Ectodermal cell (in vitro differentiated cells): ENCODE measurements around the gene NR2F6. TPM values are rescaled to one million over a fixed set of nuclear protein-coding genes. Genes with fewer than 3 reads are reported as not detected.
A peak's percentile ranks its signal among the peaks of the same experiment; 100 is the strongest.

Experiments
- H3K27ac ChIP-seq: 2 replicates; pipeline ENCODE4 v1.7.0; 2013; ENCODE audit warnings: mild to moderate bottlenecking, low read depth, low read length; ENCODE audit not compliant: insufficient read depth, poor library complexity, severe bottlenecking
- H3K27me3 ChIP-seq: 2 replicates; pipeline ENCODE4 v1.7.0; 2013; ENCODE audit warnings: mild to moderate bottlenecking, low read length; ENCODE audit not compliant: insufficient read depth, control insufficient read depth, poor library complexity, severe bottlenecking
- H3K36me3 ChIP-seq: one replicate; pipeline ENCODE4 v1.7.0; 2013; ENCODE audit warnings: low read length; ENCODE audit not compliant: control insufficient read depth, insufficient read depth
- H3K4me1 ChIP-seq: one replicate; pipeline ENCODE4 v1.7.0; 2013; ENCODE audit warnings: low read length; ENCODE audit not compliant: control insufficient read depth, insufficient read depth
- H3K4me3 ChIP-seq: 2 replicates; pipeline ENCODE4 v1.7.0; 2013; ENCODE audit warnings: low read depth, low read length, control low read depth; ENCODE audit not compliant: insufficient read depth
- H3K9me3 ChIP-seq: 2 replicates; pipeline ENCODE4 v1.7.0; 2013; ENCODE audit warnings: mild to moderate bottlenecking, low read length, moderate library complexity; ENCODE audit not compliant: control insufficient read depth
- WGBS, 2 experiments: methylation state at CpG; one replicate each; pipeline ENCODE4 v1.1.7; 2013; ENCODE audit warnings: missing lambda C conversion rate in 2 of 2; 5-methylcytosine and 5-hydroxymethylcytosine counted together
- polyA plus RNA-seq, 4 experiments: library from polyadenylated mRNA; stranded (reverse); fragments of 50-300 nt; gene quantifications; one replicate each; pipeline ENCODE4 v1.2.3, GENCODE V29; 2013

The NR2F6 gene
- 32.8 TPM for polyA plus RNA-seq (2013, experiment 1 of 4)
- 35.5 TPM for polyA plus RNA-seq (2013, experiment 2 of 4)
- 38.3 TPM for polyA plus RNA-seq (2013, experiment 3 of 4)
- polyA plus RNA-seq (2013, experiment 4 of 4), result 36.2 TPM

DNA sequence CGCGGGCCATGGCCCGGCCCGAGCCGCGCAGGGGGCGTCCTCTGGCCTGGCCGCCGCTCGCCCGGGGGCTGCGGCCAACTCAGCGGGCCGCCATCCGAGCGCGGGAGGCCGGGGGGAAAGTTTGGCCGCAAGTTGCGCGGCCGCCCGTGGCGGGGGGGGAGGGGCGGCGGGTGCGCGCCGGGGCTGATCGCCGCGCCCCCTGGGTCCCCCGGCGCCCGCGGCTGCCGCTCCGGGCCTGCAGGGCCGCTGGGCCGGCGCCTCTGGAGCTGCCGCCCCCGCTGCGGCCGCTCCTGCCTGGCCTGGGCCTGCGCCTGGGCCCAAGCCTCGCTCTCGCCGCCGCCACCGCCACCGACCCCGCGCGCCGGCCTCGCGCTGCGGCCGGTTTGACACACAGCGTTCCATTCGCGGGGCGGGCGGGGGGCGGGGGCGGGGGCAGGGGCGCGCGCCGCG is at the start of gene NR2F6:
NR2F6 (minus strand) TSS at position 385 of the 450 bp plus-strand sequence. CDS start 699 bp downstream, outside the sequence.
- 0% methylated on average over 72 of the region's 72 CpGs for WGBS, 2 experiments
- Histone ChIP-seq H3K4me3 (peak within 1 kb of the TSS; percentile 72), H3K27ac (peak within 1 kb of the TSS; percentile 89), H3K36me3 (no peaks in the 10 kb centered on the region), H3K9me3 (no peaks in the 10 kb centered on the region), H3K27me3 (no peaks in the 10 kb centered on the region), H3K4me1 (peaks cover 29% of the 10 kb centered on the region)

DNA sequence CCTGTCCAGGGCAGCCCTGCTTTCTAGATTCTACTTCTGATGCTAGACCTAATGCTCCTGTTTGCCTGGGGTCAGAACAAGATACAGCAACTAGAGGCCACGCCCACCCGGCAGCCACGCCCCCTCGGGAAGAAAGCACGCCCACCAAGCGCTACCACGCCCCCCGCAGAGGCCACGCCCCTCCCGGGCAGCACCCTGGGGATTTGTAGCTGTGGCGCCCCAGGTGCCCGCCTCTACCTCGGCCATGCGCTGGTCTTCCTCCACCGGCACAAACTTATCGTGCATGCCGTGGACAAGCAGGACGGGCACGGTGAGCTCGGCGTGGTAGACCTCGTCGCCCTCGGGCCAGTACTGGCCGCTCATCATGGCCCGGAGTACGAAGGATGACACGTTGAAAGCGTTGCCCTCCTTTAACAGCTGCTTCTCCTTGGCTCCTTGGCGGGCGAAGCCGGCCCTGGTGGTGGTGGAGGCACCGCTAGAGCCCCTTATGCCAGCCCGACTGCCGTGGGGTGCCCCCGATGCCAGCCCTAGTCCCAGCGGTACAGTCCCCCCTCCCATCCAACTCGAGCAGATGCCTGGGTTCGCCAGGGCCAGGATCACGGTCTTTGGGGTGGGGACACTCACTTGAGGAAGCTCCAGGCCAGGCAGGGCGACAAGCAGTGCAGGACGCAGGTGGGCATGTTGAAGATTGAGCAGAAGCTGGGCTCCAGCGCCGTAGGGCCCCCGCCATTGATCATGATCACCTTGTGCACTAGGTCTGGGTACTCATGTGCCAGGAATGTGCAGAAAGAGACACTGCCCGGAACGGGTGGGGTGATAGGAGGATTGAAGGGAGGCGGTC is 48.6 kb upstream of the NR2F6 start:
- Histone ChIP-seq H3K36me3 (peaks cover 19% of the 10 kb centered on the region), H3K27ac (no peak overlapping the region)
- 86 to 89% methylated on average over 48 of the region's 48 CpGs for WGBS, 2 experiments

DNA sequence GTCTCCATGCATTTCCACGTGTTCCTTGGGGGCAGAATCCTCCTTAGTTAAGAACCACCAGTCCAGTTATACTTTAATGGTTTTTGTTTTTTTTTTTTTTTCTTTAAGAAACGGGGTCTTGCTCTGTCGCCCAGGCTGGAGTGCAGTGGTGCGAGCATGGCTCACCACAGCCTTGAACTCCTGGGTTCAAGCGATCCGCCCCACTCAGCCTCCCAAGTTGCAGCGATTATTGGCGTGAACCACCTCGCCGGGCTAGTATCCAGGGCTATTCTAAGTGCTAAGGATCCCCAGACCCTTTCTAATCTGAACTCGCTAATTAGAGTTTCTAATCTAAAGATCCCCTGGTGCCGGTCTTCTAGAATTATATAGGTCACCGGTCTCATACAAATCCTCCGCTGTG is 47.9 kb upstream of the NR2F6 start:
- H3K9me3 ChIP-seq, result no peaks in the 10 kb centered on the region
- H3K4me1 ChIP-seq, result no peaks in the 10 kb centered on the region
- WGBS, 2 experiments, result 93 to 94% methylated on average over 14 of the region's 14 CpGs
- no peak overlapping the region for H3K4me3 ChIP-seq
- peaks cover 18% of the 10 kb centered on the region for H3K36me3 ChIP-seq
- no peaks in the 10 kb centered on the region for H3K27me3 ChIP-seq
- H3K27ac ChIP-seq, result no peak overlapping the region

More for the DNA sequence above, 48.6 kb upstream of the NR2F6 start:
- Histone ChIP-seq H3K9me3 (no peaks in the 10 kb centered on the region), H3K27me3 (no peaks in the 10 kb centered on the region), H3K4me1 (no peaks in the 10 kb centered on the region), H3K4me3 (no peak overlapping the region)

DNA sequence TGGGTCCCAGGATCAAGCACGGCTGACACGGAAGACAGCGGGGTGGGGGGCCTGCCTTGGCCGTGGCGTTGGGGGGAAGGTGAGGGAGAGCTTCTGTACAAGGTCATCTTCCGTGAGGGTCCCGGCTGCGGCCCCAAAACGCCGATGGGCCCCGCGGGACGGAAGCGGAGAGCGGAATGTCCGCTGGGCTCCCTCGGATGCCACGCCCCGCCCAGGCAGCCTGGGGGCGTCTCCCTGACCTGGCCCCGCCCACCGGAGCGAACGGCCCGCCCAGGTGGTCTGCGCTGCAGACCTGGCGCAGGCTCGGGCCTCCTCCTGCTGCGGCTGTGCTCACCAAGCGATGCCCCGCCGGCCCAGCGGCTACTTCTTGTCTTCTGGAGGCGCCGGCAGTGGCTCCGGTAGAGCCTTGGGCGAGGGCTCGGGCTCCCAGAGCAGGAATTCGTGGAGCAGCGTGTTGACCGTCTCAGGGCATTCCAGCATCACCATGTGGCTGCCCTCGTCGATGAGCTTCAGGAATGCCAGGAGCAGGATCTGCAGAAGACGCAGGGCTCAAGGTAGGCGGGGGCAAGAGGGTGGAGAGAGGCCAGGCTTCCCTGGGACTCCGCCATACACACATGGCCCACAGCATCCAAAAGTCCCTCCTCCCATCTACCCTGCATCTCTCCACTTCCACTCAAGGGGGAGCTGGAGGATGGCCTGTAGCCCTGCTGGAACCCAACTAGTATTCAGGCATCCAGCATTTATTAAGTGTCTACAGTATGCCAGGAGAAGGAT is 46.8 kb upstream of the NR2F6 start:
- Histone ChIP-seq H3K9me3 (no peaks in the 10 kb centered on the region), H3K4me3 (peak overlapping the region; percentile 41), H3K4me1 (no peaks in the 10 kb centered on the region), H3K27ac (peak overlapping the region; percentile 89), H3K27me3 (no peaks in the 10 kb centered on the region), H3K36me3 (peaks cover 11% of the 10 kb centered on the region)
- WGBS, 2 experiments, result 3% methylated on average over 46 of the region's 46 CpGs

DNA sequence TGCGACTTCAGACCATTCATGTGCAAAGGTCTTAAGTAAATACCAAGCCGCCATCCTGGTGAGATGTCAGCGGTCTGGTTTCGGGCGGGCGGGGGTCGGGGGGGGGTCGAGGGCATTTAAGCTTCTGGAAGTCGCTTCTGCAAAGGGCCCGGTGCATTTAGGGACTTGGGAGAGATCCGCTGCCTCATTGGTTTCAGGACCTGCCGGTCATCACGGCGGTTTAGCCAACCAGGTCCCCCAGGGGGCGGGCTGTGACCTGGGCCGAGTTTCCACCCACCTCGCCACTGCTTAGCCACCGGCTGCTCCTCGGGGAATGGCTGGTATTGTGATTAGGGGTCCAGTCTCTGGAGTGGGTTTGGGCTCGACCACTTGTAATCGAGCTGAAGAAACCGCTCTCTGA is 43.8 kb upstream of the NR2F6 start:
- Histone ChIP-seq H3K27ac (no peak overlapping the region), H3K4me3 (no peak overlapping the region), H3K4me1 (no peaks in the 10 kb centered on the region), H3K36me3 (peaks cover 6% of the 10 kb centered on the region), H3K27me3 (no peaks in the 10 kb centered on the region), H3K9me3 (no peaks in the 10 kb centered on the region)
- WGBS, 2 experiments, result 16 to 17% methylated on average over 22 of the region's 22 CpGs

DNA sequence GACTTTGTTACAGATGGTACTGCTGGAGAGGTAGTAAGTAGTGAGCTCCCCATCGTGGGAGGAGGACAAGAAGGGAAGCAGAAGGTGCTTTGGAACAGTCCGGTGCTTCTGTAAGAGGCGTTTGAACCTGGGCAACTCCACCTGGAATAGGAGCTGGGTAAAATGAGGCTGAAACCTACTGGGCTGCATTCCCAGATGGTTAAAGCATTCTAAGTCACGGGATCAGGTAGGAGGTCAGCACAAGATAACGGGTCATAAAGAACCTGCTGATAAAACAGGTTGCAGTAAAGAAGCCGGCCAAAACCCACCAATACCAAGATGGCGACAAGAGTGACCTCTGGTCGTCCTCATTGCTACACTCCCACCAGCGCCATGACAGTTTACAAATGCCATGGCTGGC is 41.0 kb upstream of the NR2F6 start:
- H3K4me3 ChIP-seq, result no peak overlapping the region
- no peaks in the 10 kb centered on the region for H3K4me1 ChIP-seq
- H3K27me3 ChIP-seq, result peaks cover 9% of the 10 kb centered on the region
- WGBS, 2 experiments, result 93 to 94% methylated on average over 9 of the region's 9 CpGs
- H3K9me3 ChIP-seq, result no peaks in the 10 kb centered on the region
- H3K36me3 ChIP-seq, result no peaks in the 10 kb centered on the region
- no peak overlapping the region for H3K27ac ChIP-seq

DNA sequence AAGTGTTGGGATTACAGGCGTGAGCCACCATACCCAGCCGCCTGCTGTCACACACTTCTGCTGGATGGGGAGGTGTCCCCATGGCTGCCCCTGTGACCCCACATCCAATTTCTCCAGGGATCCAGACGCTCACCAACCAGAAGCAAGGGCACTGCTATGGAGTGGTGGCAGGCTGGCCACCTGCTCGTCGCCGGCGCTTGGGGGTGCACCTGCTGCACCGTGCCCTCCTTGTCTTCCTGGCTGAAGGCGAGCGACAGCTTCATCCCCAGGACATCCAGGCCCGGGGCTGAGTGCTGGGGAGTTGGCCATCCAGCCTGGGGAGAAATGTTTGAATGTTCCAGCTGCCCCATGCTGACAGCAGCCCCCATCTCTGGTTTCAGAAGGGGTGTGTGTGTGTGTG is 40.5 kb upstream of the NR2F6 start:
- WGBS, 2 experiments, result 93 to 94% methylated on average over 11 of the region's 11 CpGs
- H3K27ac ChIP-seq, result no peak overlapping the region
- no peaks in the 10 kb centered on the region for H3K9me3 ChIP-seq
- H3K4me1 ChIP-seq, result no peaks in the 10 kb centered on the region
- no peaks in the 10 kb centered on the region for H3K36me3 ChIP-seq
- peaks cover 14% of the 10 kb centered on the region for H3K27me3 ChIP-seq
- H3K4me3 ChIP-seq, result no peak overlapping the region

DNA sequence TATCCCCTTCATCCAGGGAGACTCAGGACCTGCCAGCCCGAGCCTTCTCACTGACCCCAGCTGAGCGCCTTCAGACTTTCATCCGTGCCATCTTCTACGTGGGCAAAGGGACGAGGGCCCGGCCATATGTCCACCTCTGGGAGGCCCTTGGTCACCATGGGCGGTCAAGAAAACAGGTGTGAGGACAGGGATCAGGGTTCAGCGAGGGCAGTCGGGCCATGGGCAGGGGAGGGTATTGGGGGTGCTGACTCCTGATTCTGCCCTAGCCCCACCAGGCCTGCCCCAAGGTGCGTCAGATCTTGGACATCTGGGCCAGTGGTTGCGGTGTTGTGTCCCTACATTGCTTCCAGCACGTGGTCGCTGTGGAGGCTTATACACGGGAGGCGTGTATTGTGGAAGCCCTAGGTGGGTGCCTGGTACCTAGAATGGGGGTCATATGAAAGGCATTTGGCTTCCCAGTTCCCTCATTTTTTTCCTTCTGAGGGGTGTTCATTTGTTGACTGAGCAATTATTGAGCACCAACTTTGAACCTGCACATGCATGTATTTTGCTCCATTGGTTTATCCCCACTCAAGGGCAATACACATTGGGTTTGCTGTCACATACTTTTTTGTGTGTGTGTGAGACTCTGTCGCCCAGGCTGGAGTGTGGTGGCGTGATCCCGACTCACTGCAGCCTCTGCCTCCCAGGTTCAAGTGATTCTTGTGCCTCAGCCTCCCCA is 39.9 kb upstream of the NR2F6 start:
- Histone ChIP-seq H3K4me3 (no peak overlapping the region), H3K4me1 (no peaks in the 10 kb centered on the region), H3K9me3 (no peaks in the 10 kb centered on the region), H3K36me3 (no peaks in the 10 kb centered on the region), H3K27ac (no peak overlapping the region), H3K27me3 (peaks cover 21% of the 10 kb centered on the region)
- WGBS, 2 experiments, result 90 to 92% methylated on average over 18 of the region's 18 CpGs

DNA sequence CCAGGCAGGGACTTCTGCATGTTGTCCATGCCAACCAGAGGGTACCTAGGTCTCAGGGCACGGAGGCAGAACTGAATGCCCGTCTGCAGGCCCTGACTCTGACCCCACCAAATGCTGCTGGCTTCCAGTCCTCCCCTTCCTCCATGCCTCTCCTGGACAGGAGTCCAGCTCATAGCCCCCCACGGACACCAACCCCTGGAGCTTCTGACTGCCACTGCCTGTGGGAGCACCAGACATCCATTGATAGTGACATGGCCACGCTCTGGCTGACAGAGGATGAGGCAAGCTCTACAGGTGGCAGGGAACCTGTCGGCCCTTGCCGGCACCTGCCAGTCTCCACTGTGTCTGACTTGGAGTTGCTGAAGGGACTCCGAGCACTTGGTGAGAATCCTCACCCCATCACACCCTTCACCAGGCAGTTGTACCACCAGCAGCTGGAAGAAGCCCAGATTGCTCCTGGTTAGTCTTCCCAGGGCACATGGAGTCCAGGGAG is 37.8 kb upstream of the NR2F6 start:
- H3K27ac ChIP-seq, result no peak overlapping the region
- WGBS, 2 experiments, result 92% methylated on average over 7 of the region's 7 CpGs
- H3K27me3 ChIP-seq, result peaks cover 21% of the 10 kb centered on the region
- H3K4me1 ChIP-seq, result no peaks in the 10 kb centered on the region
- H3K4me3 ChIP-seq, result no peak overlapping the region
- peaks cover 3% of the 10 kb centered on the region for H3K36me3 ChIP-seq
- no peaks in the 10 kb centered on the region for H3K9me3 ChIP-seq
